Right atrium auricular region (tissue), 2 donors: ENCODE data around the gene SSX2IP. TPM values are rescaled to one million over a fixed set of nuclear protein-coding genes. Genes with fewer than 3 reads are reported as not detected.

ENCODE experiments used
- DNase-seq: peaks from one replicate; pipeline ENCODE4 v3.0.0-alpha.2; 2019; ENCODE audit warnings: low spot score
- H3K27ac ChIP-seq, 2 donors: fragments of 200-600 bp; sonication (generic); 1 replicate in 1 of 2; 2 replicates in 1 of 2; pipeline ENCODE4 v1.5.1; 2016 to 2019
- H3K27me3 ChIP-seq, 2 donors: fragments of 200-600 bp; sonication (generic); one replicate each; pipeline versions ENCODE4 v1.5.1 to v1.6.0; 2017 to 2019
- H3K36me3 ChIP-seq: fragments of 200-600 bp; sonication (generic); one replicate; pipeline ENCODE4 v1.5.1; 2016
- H3K4me1 ChIP-seq, 2 donors: fragments of 200-600 bp; sonication (generic); one replicate each; pipeline versions ENCODE4 v1.5.1 to v1.6.0; 2017 to 2019
- H3K4me3 ChIP-seq, 2 donors: fragments of 200-600 bp; sonication (generic); 1 replicate in 1 of 2; 2 replicates in 1 of 2; pipeline ENCODE4 v1.5.1; 2017 to 2019; ENCODE audit warnings: mild to moderate bottlenecking in 1 of 2, moderate library complexity in 1 of 2
- H3K9me3 ChIP-seq, 2 donors: fragments of 200-600 bp; sonication (generic); one replicate each; pipeline ENCODE4 v1.5.1; 2019
- total RNA-seq, 2 donors: library from RNA; depleted of rRNA; stranded (reverse); fragments of >200 nt; gene quantifications; one replicate each; pipeline ENCODE4 v1.1.0, GENCODE V29; 2016
- TF ChIP-seq, protein P1 (sequence below), 2 donors: fragments of 200-600 bp; sonication (generic); IDR thresholded peaks; one replicate each; pipeline ENCODE4 v1.5.1; 2019; ENCODE audit warnings: antibody characterized with exemption in 2 of 2

Gene SSX2IP
- total RNA-seq, 2 donors from 2014 or later: 11.3 to 14.2 TPM

GRCh38 chr1:84693785-84694184 is 3.5 kb upstream of the SSX2IP start:
- Histone ChIP-seq H3K9me3 (no peaks in the 10 kb centered on the region), H3K4me3 (no peak overlapping the region), H3K27me3 (no peaks in the 10 kb centered on the region), H3K27ac (no peak overlapping the region), H3K4me1 (peaks cover 0 to 39% of the 10 kb centered on the region in 2 donors), H3K36me3 (no peaks in the 10 kb centered on the region)
- TF ChIP-seq, protein P1, sequence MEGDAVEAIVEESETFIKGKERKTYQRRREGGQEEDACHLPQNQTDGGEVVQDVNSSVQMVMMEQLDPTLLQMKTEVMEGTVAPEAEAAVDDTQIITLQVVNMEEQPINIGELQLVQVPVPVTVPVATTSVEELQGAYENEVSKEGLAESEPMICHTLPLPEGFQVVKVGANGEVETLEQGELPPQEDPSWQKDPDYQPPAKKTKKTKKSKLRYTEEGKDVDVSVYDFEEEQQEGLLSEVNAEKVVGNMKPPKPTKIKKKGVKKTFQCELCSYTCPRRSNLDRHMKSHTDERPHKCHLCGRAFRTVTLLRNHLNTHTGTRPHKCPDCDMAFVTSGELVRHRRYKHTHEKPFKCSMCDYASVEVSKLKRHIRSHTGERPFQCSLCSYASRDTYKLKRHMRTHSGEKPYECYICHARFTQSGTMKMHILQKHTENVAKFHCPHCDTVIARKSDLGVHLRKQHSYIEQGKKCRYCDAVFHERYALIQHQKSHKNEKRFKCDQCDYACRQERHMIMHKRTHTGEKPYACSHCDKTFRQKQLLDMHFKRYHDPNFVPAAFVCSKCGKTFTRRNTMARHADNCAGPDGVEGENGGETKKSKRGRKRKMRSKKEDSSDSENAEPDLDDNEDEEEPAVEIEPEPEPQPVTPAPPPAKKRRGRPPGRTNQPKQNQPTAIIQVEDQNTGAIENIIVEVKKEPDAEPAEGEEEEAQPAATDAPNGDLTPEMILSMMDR (IDR thresholded peaks at IDR 0.05): no peak
- no peak for DNase-seq

- TF ChIP-seq, protein P1 (IDR thresholded peaks at IDR 0.05): no peak
- H3K36me3 ChIP-seq: no peaks in the 10 kb centered on the region
Observed at GRCh38 chr1:84693005-84693404, 2.7 kb upstream of the SSX2IP start.

DNA sequence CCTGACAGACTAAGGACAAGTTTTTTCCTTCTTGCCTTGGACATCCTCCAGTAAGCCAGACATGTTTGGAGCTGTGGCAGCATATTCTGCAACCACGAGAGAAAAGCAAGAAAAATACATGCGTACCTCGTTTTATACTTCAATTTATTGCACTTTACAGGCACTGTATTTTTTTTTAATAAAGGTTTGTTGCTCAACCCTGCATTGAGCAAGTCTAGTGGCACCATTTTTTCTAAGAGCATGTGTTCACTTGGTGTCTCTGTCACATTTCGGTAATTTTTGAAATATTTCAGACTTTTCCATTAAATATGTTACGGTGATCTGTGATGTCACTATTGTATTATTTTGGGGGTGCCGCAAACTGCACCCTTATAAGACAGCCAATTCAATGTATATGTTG is 2.1 kb upstream of the SSX2IP start:
- DNase-seq: no peak
- Histone ChIP-seq H3K9me3 (no peaks in the 10 kb centered on the region), H3K4me3 (no peak overlapping the region), H3K27ac (no peak overlapping the region), H3K4me1 (peaks cover 0 to 29% of the 10 kb centered on the region in 2 donors), H3K27me3 (no peaks in the 10 kb centered on the region), H3K36me3 (no peaks in the 10 kb centered on the region)
- TF ChIP-seq, protein P1 (IDR thresholded peaks at IDR 0.05): no peak

More at GRCh38 chr1:84693005-84693404, 2.7 kb upstream of the SSX2IP start:
- Histone ChIP-seq H3K9me3 (no peaks in the 10 kb centered on the region), H3K4me3 (no peak overlapping the region), H3K27me3 (no peaks in the 10 kb centered on the region), H3K4me1 (peaks cover 0 to 32% of the 10 kb centered on the region in 2 donors), H3K27ac (no peak overlapping the region)
- DNase-seq: no peak

DNA sequence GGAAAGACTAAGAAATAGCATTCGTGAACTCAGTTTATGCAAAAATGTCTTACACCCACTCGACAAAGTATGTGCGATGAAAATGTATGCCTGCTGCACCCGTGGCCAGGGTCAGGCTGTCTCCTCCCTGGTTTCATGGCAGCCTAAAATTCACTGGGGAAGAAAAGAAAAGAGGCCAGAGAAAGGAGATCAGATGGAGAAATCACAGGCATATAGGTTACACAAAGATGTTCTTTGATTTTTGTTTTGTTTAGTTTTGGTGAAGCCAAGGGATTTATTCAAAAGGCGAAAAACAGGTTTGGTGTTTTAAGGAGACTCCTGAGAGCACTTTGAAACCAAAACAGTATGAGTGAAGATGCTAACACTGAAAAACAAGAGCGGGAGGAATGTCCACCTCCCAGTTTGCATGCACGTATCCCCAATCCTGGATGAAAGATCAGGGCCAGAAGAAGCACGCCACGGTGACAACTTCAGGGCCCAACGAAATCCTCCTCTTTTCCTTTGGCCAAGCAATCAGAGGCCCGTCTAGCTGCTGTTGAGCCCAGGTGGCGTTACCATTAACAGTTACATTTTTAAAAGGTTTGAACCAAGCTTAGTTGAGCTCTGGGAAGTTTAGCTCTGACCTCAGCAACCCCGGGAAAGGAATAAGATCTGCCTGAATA is 992 bp upstream of the SSX2IP start:
- Histone ChIP-seq H3K4me3 (peak overlapping the region; percentile 81 to 93), H3K4me1 (peaks cover 0 to 29% of the 10 kb centered on the region in 2 donors), H3K36me3 (no peaks in the 10 kb centered on the region), H3K27ac (peak overlapping the region; percentile 91 to 92), H3K27me3 (no peaks in the 10 kb centered on the region), H3K9me3 (no peaks in the 10 kb centered on the region)
- TF ChIP-seq, protein P1 (IDR thresholded peaks at IDR 0.05): no peak
- no peak for DNase-seq

DNA sequence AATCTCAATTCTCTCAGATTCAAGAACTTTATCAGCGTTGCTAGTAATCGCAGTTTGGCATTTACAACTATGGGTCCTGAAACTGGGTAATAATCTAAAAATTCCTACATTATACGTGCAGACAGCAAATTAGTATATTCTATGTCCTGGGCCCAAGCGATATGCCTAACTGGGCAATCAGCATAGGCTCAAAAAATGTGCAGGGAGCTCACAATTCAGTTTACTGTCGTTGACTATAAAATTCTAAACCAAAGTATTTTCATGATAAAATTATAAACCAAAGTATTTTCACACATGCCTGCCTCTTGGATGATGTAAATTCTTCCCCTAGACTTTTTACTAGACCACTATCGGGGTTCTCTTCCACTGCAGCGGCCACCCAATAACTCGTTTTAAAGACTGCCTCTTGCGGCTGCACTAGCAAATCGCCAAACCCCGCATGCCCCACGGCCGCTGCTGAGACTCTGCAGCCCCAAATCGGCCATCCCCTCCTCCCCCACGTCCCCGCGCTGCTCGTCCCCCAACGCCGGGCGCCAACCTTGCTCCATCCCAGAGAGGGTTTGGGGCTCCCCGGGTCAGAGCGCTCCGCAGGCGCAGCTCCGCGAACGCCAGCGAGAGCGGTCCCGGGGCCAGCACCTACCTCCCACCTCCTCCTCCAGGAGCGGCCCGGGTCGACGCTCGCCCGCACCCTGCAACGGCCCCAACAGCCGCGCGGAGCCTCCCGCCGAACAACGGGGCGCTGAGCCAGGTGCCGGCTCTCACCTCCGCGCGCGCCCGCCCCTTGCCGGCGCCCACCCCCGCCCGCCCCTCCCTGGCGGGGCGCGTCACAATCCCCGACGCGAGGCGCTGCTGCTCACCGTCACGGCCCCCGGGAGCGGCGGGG is 506 bp downstream of the SSX2IP start:
- DNase-seq: peak; percentile 62
- TF ChIP-seq, protein P1 (IDR thresholded peaks at IDR 0.05): peak in 1 of 2 donors; percentile 38
- peaks cover 0 to 25% of the 10 kb centered on the region in 2 donors for H3K4me1 ChIP-seq
- H3K27ac ChIP-seq: peak overlapping the region; percentile 91 to 92
- no peaks in the 10 kb centered on the region for H3K9me3 ChIP-seq
- H3K36me3 ChIP-seq: no peaks in the 10 kb centered on the region
- H3K27me3 ChIP-seq: no peaks in the 10 kb centered on the region
- peak overlapping the region; percentile 81 to 93 for H3K4me3 ChIP-seq
